ENCODE results near the gene MAP3K12. TPM values are rescaled to one million over a fixed set of nuclear protein-coding genes. Genes with fewer than 3 reads are reported as not detected.

Gene MAP3K12
- total RNA-seq, 1 donor from 2014 or later, result 11.1 TPM

GRCh38 chr12:53504004-53504920 lies 5.0 kb upstream of the MAP3K12 start:
- peaks cover 9% of the 10 kb centered on the region for H3K36me3 Mint-ChIP-seq (ENCODE audit: low read depth, unreplicated experiment)
- no peak for DNase-seq (ENCODE audit: low read depth)
- Histone ChIP-seq H3K27me3 (ENCODE audit: insufficient read depth, low read length) (no peaks in the 10 kb centered on the region), H3K36me3 (ENCODE audit: insufficient read depth, low read length) (peaks cover 6% of the 10 kb centered on the region), H4K20me1 (ENCODE audit: insufficient read depth, low read length) (no peaks in the 10 kb centered on the region), H3K9ac (ENCODE audit: low read length) (no peak overlapping the region), H3K4me2 (ENCODE audit: low read length) (no peak overlapping the region), H3K4me3 (ENCODE audit: insufficient read depth, low read depth, low read length) (no peak overlapping the region), H3K4me1 (ENCODE audit: insufficient read depth, low read length) (peaks cover 41% of the 10 kb centered on the region), H3K79me2 (ENCODE audit: insufficient read depth, low read length) (peaks cover 27% of the 10 kb centered on the region), H2AFZ (ENCODE audit: low read depth, low read length) (no peak overlapping the region), H3K9me3 (ENCODE audit: insufficient read depth, low read depth, low read length) (no peaks in the 10 kb centered on the region), H3K27ac (ENCODE audit: low read depth, low read length) (no peak overlapping the region)
- TF ChIP-seq CTCF (IDR thresholded peaks at IDR 0.05; ENCODE audit: insufficient read depth, low read depth, low read length), result no peak
- no peak for TF ChIP-seq EZH2 (IDR thresholded peaks at IDR 0.05; ENCODE audit: insufficient read depth, low read length)
- H3K9me3 Mint-ChIP-seq (ENCODE audit: unreplicated experiment), result no peaks in the 10 kb centered on the region
- FAIRE-seq, result no peak
- H3K27ac Mint-ChIP-seq (ENCODE audit: unreplicated experiment), result peak overlapping the region; percentile 62
- H3K4me3 Mint-ChIP-seq (ENCODE audit: unreplicated experiment), result no peak overlapping the region
- peaks cover 22% of the 10 kb centered on the region for H3K4me1 Mint-ChIP-seq (ENCODE audit: low read depth, unreplicated experiment)
- no peaks in the 10 kb centered on the region for H3K27me3 Mint-ChIP-seq (ENCODE audit: low read depth, unreplicated experiment)

- peak overlapping the region; percentile 53 for H3K27ac Mint-ChIP-seq (ENCODE audit: unreplicated experiment)
- H3K27me3 Mint-ChIP-seq (ENCODE audit: low read depth, unreplicated experiment), result no peaks in the 10 kb centered on the region
- peak overlapping the region; percentile 14 for H3K4me3 Mint-ChIP-seq (ENCODE audit: unreplicated experiment)
- H3K9ac ChIP-seq (ENCODE audit: low read length), result no peak overlapping the region
- peaks cover 22% of the 10 kb centered on the region for H3K4me1 Mint-ChIP-seq (ENCODE audit: low read depth, unreplicated experiment)
- H4K20me1 ChIP-seq (ENCODE audit: insufficient read depth, low read length), result peaks cover 6% of the 10 kb centered on the region
- no peak overlapping the region for H3K27ac ChIP-seq (ENCODE audit: low read depth, low read length)
- DNase-seq (ENCODE audit: low read depth), result no peak
- H3K4me3 ChIP-seq (ENCODE audit: insufficient read depth, low read depth, low read length), result no peak overlapping the region
- no peaks in the 10 kb centered on the region for H3K9me3 Mint-ChIP-seq (ENCODE audit: unreplicated experiment)
- peaks cover 49% of the 10 kb centered on the region for H3K4me1 ChIP-seq (ENCODE audit: insufficient read depth, low read length)
- H3K9me3 ChIP-seq (ENCODE audit: insufficient read depth, low read depth, low read length), result no peaks in the 10 kb centered on the region
- no peak for FAIRE-seq
- peaks cover 37% of the 10 kb centered on the region for H3K79me2 ChIP-seq (ENCODE audit: insufficient read depth, low read length)
- H3K4me2 ChIP-seq (ENCODE audit: low read length), result no peak overlapping the region
- no peak overlapping the region for H2AFZ ChIP-seq (ENCODE audit: low read depth, low read length)
- peaks cover 6% of the 10 kb centered on the region for H3K36me3 ChIP-seq (ENCODE audit: insufficient read depth, low read length)
- peaks cover 9% of the 10 kb centered on the region for H3K36me3 Mint-ChIP-seq (ENCODE audit: low read depth, unreplicated experiment)
- TF ChIP-seq CTCF (IDR thresholded peaks at IDR 0.05; ENCODE audit: insufficient read depth, low read depth, low read length) (no peak), EZH2 (IDR thresholded peaks at IDR 0.05; ENCODE audit: insufficient read depth, low read length) (no peak)
- H3K27me3 ChIP-seq (ENCODE audit: insufficient read depth, low read length), result no peaks in the 10 kb centered on the region
Observed at GRCh38 chr12:53502983-53503728, 3.9 kb upstream of the MAP3K12 start.
